Mesothelial cell of epicardium (in vitro differentiated cells): ENCODE measurements around the gene LGI4. TPM values are rescaled to one million over a fixed set of nuclear protein-coding genes. Genes with fewer than 3 reads are reported as not detected.
"Not testable (repeated sequence)": the region's sequence is repeated elsewhere in the genome, so short reads cannot be mapped to it uniquely, and the experiment has no call there.

Source experiments
- DNase-seq, 2 experiments: peaks; one replicate each; pipeline ENCODE4 v3.0.0; 2021; ENCODE audit warnings: low spot score in 2 of 2; ENCODE audit not compliant: unreplicated experiment in 2 of 2
- H3K27ac Mint-ChIP-seq: 2 replicates; pipeline ENCODE4 v1.8.0; 2021; ENCODE audit warnings: mixed read lengths
- H3K27me3 Mint-ChIP-seq: 2 replicates; pipeline ENCODE4 v1.8.0; 2021; ENCODE audit warnings: low read depth, mixed read lengths
- H3K36me3 Mint-ChIP-seq: 2 replicates; pipeline ENCODE4 v1.8.0; 2021; ENCODE audit warnings: mixed read lengths
- H3K4me1 Mint-ChIP-seq: 2 replicates; pipeline ENCODE4 v1.8.0; 2021; ENCODE audit warnings: mixed read lengths
- H3K4me3 Mint-ChIP-seq: 2 replicates; pipeline ENCODE4 v1.8.0; 2021; ENCODE audit warnings: mild to moderate bottlenecking, moderate library complexity, mixed read lengths
- H3K9me3 Mint-ChIP-seq: 2 replicates; pipeline ENCODE4 v1.8.0; 2021; ENCODE audit warnings: mixed read lengths
- CTCF ChIP-seq: fragments of 200-600 bp; sonication (generic); IDR thresholded peaks from one replicate; pipeline ENCODE4 v1.5.0; 2021; ENCODE audit warnings: antibody characterized with exemption; ENCODE audit not compliant: unreplicated experiment
- total RNA-seq: library from RNA; stranded (reverse); gene quantifications from 3 replicates; pipeline ENCODE4 v1.2.1, GENCODE V29; 2021

LGI4 gene
- total RNA-seq, 1 donor from 2014 or later, result 1.4 TPM

DNA sequence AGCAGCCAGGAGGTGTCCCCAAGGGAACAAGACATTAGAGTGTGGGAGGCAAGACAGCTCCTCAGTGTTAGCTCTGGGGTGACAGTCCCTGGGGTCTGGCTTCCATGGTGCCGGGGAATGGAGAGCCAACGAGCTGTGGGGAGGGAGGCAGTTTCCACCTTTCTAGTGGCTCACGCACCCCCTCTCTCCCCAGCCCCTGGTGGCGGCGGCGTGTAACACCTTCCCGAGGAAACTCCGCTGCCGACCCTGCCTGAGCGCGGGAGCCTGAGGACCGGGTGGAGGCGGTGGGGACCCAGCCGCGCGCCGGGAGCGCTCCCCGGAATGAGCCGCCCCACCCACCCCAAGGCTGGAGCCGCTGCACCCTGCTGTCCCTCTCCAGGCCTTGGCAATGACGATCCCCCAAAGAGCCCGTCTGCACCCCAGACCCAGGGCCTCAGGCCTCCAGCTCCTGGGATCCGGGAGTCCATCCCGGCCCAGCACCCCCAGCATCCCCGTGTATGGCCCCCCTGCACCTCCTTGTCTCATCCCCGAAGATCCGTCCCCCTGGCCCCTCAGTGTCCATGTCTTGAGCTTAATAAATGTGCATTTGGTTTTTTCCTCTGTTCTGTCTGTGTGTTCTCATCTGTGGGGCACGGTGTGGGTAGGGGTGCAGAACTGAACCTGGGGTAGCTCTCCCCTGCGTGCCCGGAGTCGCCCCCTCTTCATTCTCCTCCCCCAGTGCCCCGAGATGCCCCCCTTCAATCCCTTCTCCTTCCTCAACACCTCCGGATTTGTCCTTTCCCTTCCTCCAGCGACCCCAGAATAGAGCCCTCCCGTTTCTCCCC lies 19.1 kb upstream of the LGI4 start:
- H3K27me3 Mint-ChIP-seq, result peaks cover 33% of the 10 kb centered on the region

GRCh38 chr19:35153129-35153522 lies 18.3 kb upstream of the LGI4 start:
- not testable (repeated sequence) for H3K36me3 Mint-ChIP-seq, H3K9me3 Mint-ChIP-seq, DNase-seq, H3K27ac Mint-ChIP-seq
- Mint-ChIP-seq H3K27me3 (peaks cover 33% of the 10 kb centered on the region), H3K4me3 (peak overlapping the region; percentile 37), H3K4me1 (peaks cover 30% of the 10 kb centered on the region)

More for the DNA sequence above, 19.1 kb upstream of the LGI4 start:
- Mint-ChIP-seq H3K4me1 (peaks cover 30% of the 10 kb centered on the region), H3K4me3 (peak overlapping the region; percentile 82), H3K36me3 (peaks cover 3% of the 10 kb centered on the region), H3K27ac (no peak overlapping the region), H3K9me3 (no peaks in the 10 kb centered on the region)
- DNase-seq, result peak; percentile 56 to 71
- peak; percentile 88 for TF ChIP-seq CTCF

DNA sequence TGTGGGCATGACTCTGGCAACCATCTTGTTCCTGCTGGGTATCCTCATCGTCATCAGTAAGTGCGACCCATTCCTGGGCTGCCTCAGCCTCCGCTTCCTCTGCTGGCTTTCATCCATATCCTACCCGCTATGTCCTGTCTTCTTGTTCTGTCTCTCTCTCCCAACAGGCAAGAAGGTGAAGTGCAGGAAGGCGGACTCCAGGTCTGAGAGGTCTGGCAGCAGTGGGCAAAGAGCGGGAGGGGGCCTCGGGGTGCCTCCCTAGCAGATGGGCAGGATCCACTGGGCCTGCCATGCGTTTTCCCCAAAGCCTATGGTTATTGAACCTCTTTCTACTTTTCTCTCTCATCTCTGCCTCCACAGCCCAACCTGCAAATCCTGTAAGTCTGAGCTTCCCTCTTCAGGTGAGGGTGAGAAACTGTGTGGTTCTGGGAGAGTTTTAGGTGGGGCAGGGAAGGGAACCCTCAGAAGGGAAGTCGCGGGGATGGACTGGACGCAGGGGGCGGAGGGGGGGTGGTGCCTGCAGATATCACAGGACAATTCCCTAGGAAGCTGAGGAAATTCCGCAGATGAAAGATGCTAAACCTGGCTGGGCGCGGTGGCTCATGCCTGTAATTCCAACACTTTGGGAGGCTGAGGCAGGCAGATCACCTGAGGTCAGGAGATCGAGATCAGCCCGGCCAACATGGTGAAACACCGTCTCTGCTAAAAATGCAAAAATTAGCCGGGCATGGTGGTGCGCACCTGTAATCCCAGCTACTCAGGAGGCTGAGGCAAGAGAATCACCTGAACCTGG lies 16.6 kb upstream of the LGI4 start:
- no peak overlapping the region for H3K27ac Mint-ChIP-seq
- H3K36me3 Mint-ChIP-seq, result no peaks in the 10 kb centered on the region
- peaks cover 30% of the 10 kb centered on the region for H3K4me1 Mint-ChIP-seq

GRCh38 chr19:35150445-35150844 lies 15.6 kb upstream of the LGI4 start:
- no peaks in the 10 kb centered on the region for H3K36me3 Mint-ChIP-seq
- peaks cover 30% of the 10 kb centered on the region for H3K4me1 Mint-ChIP-seq
- no peak for DNase-seq
- TF ChIP-seq CTCF, result no peak
- no peak overlapping the region for H3K27ac Mint-ChIP-seq
- H3K27me3 Mint-ChIP-seq, result peaks cover 22% of the 10 kb centered on the region
- H3K9me3 Mint-ChIP-seq, result no peaks in the 10 kb centered on the region
- no peak overlapping the region for H3K4me3 Mint-ChIP-seq

More for the DNA sequence above, 16.6 kb upstream of the LGI4 start:
- Mint-ChIP-seq H3K27me3 (peaks cover 31% of the 10 kb centered on the region), H3K9me3 (no peaks in the 10 kb centered on the region), H3K4me3 (no peak overlapping the region)
- no peak for TF ChIP-seq CTCF
- no peak for DNase-seq

DNA sequence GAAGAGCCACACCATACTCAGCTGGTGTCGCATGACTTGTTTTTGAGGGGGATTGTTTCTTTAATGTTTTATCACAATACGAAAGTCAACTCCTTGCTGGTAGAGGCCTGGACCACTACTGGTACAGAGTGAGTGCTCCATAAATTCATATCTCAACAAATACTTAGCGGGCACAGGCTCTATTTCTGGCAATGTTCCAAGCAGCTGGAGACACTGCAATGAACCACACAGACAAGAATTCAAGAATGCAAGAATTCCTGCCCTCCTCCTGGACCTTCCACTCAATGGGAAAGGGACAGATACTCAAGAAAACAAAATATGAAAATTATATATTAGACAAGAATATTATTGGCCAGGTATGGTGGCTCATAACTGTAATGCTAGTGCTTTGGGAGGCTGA lies 14.6 kb upstream of the LGI4 start:
- no peak for DNase-seq
- Mint-ChIP-seq H3K4me3 (no peak overlapping the region), H3K36me3 (no peaks in the 10 kb centered on the region), H3K27me3 (peaks cover 24% of the 10 kb centered on the region), H3K27ac (no peak overlapping the region), H3K9me3 (no peaks in the 10 kb centered on the region), H3K4me1 (peaks cover 29% of the 10 kb centered on the region)
- no peak for TF ChIP-seq CTCF
